GM19328 (cell line): ENCODE measurements around the gene MARS1.
"Not testable (repeated sequence)": the region's sequence is repeated elsewhere in the genome, so short reads cannot be mapped to it uniquely, and the experiment has no call there.

ENCODE experiments used
- ATAC-seq: cut with Tn5 transposase; IDR thresholded peaks from one replicate; pipeline ENCODE4 v1.9.1; 2021; ENCODE audit warnings: mild to moderate bottlenecking, moderate library complexity; ENCODE audit not compliant: unreplicated experiment

Gene MARS1

GRCh38 chr12:57547288-57548012 is 59.6 kb downstream of the MARS1 start:
- ATAC-seq: no peak

GRCh38 chr12:57548013-57548315 is 60.1 kb downstream of the MARS1 start:
- ATAC-seq: no peak

GRCh38 chr12:57548488-57548887 is 60.6 kb downstream of the MARS1 start:
- ATAC-seq: no peak

DNA sequence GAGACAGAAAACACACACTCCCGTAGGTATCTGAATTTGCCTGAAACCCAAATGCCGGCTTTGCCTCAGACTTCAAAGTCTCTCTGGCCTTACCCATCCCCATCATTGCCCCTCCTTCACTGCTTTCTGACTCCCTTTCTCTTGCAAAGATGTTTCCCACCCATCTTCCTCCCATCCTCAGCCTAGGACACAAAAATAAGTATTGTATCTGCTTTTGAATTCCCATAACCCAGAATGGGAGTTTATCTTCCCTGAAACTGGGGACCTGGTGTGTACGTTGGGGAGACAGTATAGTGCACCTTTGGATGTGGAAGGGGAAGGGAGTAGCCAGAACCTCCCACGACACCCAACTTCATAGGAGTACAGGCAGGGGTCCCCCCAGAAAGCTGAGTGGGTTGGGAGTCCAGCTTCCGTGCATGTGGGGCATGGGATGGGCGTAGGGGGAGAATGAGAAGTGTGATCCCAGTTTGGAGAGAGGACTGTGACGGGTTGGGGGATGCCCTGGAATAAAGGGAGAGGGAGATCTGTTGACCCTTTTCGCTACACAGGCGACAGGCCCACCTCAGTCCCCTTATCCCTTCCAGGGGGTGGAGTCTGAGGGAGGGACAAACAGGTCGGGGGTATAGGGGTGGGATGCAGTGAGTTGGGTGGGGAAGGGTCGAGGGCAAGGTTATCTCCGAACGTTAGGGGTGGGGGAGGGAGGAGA is 61.5 kb downstream of the MARS1 start:
- no peak for ATAC-seq

DNA sequence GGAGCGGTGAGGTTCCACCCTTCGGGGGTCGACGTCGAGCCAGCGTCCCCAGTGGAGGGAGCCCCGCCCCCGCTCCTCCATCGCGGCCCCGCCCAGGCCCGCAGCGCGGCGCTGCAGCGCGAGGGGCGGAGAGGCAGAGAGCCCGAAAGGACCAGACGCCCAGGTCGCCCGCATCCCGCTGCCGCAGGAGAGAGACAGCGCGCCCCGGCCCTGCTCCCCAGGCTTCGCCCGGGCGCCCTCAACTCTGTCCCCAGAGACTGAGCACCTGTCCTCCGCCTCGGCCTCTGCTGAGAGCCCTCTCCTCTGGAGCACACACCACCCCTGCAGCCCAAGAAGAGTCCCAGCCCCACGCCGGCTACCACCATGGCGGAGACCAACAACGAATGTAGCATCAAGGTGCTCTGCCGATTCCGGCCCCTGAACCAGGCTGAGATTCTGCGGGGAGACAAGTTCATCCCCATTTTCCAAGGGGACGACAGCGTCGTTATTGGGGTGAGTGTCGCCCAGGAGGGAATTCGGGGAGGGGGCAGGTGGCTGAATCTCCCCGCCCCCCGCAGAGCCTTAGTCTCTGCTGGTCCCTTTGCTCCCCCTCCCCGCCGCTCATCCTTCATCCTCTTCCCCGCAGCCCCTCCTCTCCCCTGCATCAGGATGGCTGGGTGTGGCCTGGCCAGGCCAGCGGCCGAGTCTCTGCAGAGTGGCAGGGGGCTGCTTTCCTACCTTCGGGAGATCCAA is 62.2 kb downstream of the MARS1 start, which contains the start of gene KIF5A:
KIF5A (plus strand) TSS at position 136 of the 732 bp plus-strand sequence; CDS start at position 364, 228 bp downstream.
- no peak for ATAC-seq

GRCh38 chr12:57550641-57551549 is 63.0 kb downstream of the MARS1 start:
- no peak for ATAC-seq

- no peak for ATAC-seq
Observed at GRCh38 chr12:57551637-57552305, 63.9 kb downstream of the MARS1 start.

DNA sequence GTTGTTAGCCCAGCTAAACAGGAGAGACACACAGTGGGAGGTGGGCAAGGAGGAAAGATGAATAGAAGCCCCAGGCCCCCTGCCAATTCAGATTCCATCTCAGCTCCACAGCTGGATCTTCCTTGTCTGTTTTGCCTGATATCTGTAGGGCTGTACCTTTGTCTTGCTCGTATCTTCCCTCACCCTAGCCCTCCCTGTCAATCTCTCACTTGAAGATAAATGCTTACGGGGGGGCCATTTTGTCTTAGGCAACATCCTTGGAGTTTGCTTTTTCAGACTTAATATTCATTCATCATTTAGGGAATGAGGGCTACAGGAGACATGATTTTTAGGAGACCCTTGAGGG is 64.4 kb downstream of the MARS1 start:
- ATAC-seq: no peak

DNA sequence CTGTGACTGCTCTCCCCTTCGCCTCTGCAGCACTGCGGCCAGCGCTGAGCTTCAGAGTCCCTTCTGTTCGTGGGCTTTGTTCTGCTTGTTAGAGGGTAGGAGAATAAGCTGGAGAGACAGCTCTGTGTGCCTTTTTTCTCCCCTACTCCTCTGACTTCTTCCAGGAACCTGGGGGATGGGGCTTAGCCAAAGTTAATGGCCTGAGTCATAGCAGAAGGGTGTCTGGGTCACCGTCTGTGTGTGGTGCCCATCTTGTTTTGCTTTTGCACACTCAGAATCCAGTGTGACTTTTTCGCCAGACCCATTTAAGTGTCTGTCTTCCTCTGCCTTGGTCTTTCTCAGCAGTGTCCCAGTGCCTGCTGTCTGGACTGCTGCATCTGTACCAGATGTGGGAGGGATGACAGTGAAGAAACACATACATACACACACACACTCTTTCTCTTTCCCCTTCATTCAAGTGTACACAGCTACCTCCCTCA is 65.0 kb downstream of the MARS1 start:
- ATAC-seq: no peak

DNA sequence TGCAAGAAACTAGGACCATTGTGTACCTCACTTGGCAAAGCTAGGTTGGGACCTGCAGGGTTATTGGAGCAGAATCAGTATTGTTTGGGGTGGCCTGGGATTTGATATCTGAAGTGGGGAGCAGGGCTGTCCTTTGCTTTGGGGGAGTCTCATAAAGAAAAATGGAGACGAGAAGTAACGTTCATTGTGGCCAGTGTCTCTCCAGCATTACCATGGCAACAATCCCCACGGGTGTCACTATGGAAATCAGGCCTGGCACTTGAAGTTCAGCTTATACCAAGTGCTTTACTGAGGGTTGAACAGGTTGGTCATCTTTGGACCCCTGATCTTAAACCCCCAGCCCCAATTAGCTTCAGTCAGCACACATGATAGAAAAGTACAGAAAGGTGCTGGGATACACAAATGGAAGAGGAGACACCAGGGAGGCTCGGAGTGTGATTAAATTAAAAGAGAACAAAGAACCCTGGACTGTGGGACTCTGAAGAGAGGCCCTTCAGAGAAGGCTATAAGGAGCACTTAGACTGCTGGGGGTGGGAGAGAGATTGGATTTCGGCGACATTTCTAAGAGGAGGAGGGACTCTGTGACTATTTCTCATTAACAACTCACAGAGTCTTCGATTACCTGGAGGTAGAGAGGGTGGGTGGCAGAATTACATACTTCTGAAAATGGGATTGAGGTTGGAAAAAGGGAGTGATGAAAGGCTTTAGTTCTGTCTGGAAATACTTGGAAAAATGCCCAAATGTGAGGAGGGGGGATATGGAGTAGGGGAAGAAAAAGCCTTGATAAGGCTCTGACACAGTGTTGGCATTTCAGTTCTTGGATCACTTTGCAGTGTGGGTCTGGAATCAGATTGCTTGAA is 65.7 kb downstream of the MARS1 start:
- no peak for ATAC-seq

- no peak for ATAC-seq
Observed at GRCh38 chr12:57554453-57554852, 66.6 kb downstream of the MARS1 start.

DNA sequence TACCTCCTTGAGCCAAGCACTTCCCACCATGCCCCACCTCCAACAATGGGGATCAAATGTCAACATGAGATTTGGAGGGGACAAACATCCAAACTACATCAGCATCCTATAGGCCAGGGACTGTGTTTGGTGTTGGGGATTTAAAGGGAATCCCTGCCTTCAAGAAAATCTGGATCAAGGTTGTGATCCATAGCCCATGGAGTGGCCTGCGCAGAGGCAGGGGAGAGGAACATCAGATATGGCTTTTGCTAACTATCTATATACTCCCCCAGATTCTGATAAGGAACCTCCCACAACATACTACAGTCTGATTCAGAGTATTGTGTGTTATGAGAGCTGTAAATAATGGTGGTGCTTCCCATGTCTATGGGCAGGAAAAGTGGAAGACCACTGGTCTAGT is 67.0 kb downstream of the MARS1 start:
- no peak for ATAC-seq

- no peak for ATAC-seq
Observed at GRCh38 chr12:57558864-57559263, 71.0 kb downstream of the MARS1 start.

GRCh38 chr12:57560516-57560915 is 72.6 kb downstream of the MARS1 start:
- no peak for ATAC-seq

DNA sequence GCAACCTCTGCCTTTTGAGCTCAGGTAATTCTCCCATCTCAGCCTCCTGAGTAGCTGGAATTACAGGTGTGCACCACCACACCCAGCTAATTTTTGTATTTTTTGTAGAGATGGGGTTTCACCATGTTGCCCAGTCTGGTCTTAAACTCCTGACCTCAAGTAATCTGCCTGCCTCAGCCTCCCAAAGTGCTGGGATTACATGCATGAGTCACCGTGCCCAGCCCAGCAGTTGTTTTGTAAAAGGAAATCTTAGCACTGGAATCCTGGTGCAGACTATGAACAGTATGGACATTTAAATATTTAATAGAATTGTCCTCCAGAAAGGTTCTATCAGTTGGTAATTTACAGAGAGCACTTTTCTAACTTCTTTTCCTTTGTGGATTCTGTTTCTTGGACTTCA is 73.2 kb downstream of the MARS1 start:
- ATAC-seq: not testable (repeated sequence)

- no peak for ATAC-seq
Observed at GRCh38 chr12:57563358-57563757, 75.5 kb downstream of the MARS1 start.

- no peak for ATAC-seq
Observed at GRCh38 chr12:57564178-57564740, 76.4 kb downstream of the MARS1 start.
